Measurements from ENCODE around the gene OIP5.

DNA sequence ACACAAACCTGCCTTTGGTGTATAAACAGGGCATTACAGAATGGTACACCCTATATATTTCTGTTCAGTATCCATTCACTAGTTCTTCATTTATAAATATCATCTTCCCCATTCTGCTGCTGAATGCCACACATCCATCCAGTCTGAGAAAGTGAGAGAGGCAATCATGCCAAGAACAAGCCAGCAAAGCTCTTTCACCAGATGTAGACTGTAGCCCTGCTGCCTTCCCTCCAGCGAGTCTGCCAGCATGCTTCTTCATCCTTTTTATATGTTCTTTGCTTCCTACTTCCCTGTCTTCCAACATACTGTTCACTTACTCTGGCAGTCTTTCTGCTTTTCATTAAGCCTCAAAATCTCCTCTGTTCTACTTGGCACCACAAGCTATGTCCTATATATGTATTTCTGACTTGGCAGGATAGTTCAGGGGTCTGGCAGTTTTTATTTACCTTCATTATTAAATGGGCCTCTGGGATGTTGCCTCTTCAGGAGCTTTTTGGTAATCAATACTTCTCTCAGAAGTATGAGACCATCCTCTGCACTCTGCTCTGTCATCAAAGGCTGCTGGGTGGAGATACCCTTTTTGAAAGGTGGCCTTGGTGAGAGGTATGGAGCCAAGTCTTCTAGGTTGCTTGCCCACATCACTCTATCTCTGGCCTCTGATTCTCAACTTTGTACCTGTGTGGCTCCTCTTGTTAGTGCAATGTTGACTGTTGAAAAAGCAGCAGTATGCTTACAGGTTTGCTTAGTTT, 52.7 kb downstream of the OIP5 start:
- TF ChIP-seq CEBPB (IDR thresholded peaks at IDR 0.05; ENCODE audit: low read depth, low read length) (no peak), RAD21 (IDR thresholded peaks at IDR 0.05; ENCODE audit: low read length) (no peak), FOS (IDR thresholded peaks at IDR 0.05; ENCODE audit: low read depth, low read length) (no peak), SMC3 (IDR thresholded peaks at IDR 0.05; ENCODE audit: low read depth, low read length) (no peak), MXI1 (IDR thresholded peaks at IDR 0.05; ENCODE audit: borderline replicate concordance, low read depth, low read length) (no peak), CHD1 (IDR thresholded peaks at IDR 0.05; ENCODE audit: low read depth, low read length) (no peak), RCOR1 (IDR thresholded peaks at IDR 0.05; ENCODE audit: insufficient replicate concordance, low read length) (no peak), POLR2A (IDR thresholded peaks at IDR 0.05; ENCODE audit: low read depth, low read length) (no peak), BHLHE40 (IDR thresholded peaks at IDR 0.05; ENCODE audit: low read depth, low read length) (no peak)
- TF ChIP-seq, protein P1, sequence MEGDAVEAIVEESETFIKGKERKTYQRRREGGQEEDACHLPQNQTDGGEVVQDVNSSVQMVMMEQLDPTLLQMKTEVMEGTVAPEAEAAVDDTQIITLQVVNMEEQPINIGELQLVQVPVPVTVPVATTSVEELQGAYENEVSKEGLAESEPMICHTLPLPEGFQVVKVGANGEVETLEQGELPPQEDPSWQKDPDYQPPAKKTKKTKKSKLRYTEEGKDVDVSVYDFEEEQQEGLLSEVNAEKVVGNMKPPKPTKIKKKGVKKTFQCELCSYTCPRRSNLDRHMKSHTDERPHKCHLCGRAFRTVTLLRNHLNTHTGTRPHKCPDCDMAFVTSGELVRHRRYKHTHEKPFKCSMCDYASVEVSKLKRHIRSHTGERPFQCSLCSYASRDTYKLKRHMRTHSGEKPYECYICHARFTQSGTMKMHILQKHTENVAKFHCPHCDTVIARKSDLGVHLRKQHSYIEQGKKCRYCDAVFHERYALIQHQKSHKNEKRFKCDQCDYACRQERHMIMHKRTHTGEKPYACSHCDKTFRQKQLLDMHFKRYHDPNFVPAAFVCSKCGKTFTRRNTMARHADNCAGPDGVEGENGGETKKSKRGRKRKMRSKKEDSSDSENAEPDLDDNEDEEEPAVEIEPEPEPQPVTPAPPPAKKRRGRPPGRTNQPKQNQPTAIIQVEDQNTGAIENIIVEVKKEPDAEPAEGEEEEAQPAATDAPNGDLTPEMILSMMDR (conservative IDR thresholded peaks at IDR 0.05; ENCODE audit: low read depth, low read length): no peak
